Activated B cell treated with CpG ODN at 0.5 μM for 24 hours (primary cell): ENCODE measurements around the gene CCDC54. TPM values are rescaled to one million over a fixed set of nuclear protein-coding genes. Genes with fewer than 3 reads are reported as not detected.

Experiments
- ATAC-seq: fragments of 200-7000 bp; cut with Tn5 transposase; one replicate; pipeline ENCODE4 v1.10.0; 2021; ENCODE audit warnings: low read depth, mild to moderate bottlenecking, moderate library complexity
- CTCF ChIA-PET: fragments of 350-600 bp; sonication (Branson Sonifier 250); formaldehyde crosslinking; loops from one replicate; lab custom pipeline; 2021; ENCODE audit warnings: antibody characterized with exemption; lab: Charles Lee
- POLR2A ChIA-PET: fragments of 350-600 bp; sonication (Branson Sonifier 250); formaldehyde crosslinking; loops from one replicate; lab custom pipeline; 2021; ENCODE audit warnings: antibody characterized with exemption; lab: Charles Lee
- DNase-seq: peaks from one replicate; pipeline ENCODE4 v3.0.0; 2022
- H3K27ac Mint-ChIP-seq: one replicate; pipeline ENCODE4 v1.8.0; 2020; ENCODE audit warnings: mixed read lengths
- H3K27me3 Mint-ChIP-seq: one replicate; pipeline ENCODE4 v1.8.0; 2021; ENCODE audit warnings: mixed read lengths
- H3K36me3 Mint-ChIP-seq: one replicate; pipeline ENCODE4 v1.8.0; 2021; ENCODE audit warnings: low read depth, mixed read lengths
- H3K4me1 Mint-ChIP-seq: one replicate; pipeline ENCODE4 v1.8.0; 2021; ENCODE audit warnings: mixed read lengths
- H3K4me3 Mint-ChIP-seq: one replicate; pipeline ENCODE4 v1.8.0; 2020; ENCODE audit warnings: mild to moderate bottlenecking, mixed read lengths
- H3K9me3 Mint-ChIP-seq: one replicate; pipeline ENCODE4 v1.8.0; 2020; ENCODE audit warnings: mixed read lengths
- CTCF ChIP-seq: fragments of 200-600 bp; IDR thresholded peaks from one replicate; pipeline ENCODE4 v1.8.0; 2022; ENCODE audit warnings: antibody characterized with exemption, mild to moderate bottlenecking
- intact Hi-C: fragments of 100-400 bp; cut with micrococcal nuclease; formaldehyde crosslinking; loops from one replicate; pipeline ENCODE4 v1.15.1; 2024
- total RNA-seq: library from RNA; stranded (reverse); gene quantifications from 2 replicates; pipeline ENCODE4 v1.2.3, GENCODE V29; 2022

The CCDC54 gene
- total RNA-seq, 1 donor from 2014 or later: not detected

GRCh38 chr3:107384428-107384827 lies 7.2 kb downstream of the CCDC54 start:
- H3K9me3 Mint-ChIP-seq: no peaks in the 10 kb centered on the region
- H3K36me3 Mint-ChIP-seq: no peaks in the 10 kb centered on the region
- H3K4me3 Mint-ChIP-seq: no peak overlapping the region
- ATAC-seq: no peak
- no peaks in the 10 kb centered on the region for H3K4me1 Mint-ChIP-seq
- no peak overlapping the region for H3K27ac Mint-ChIP-seq
- intact Hi-C loops: no loop called here
- peaks cover 2% of the 10 kb centered on the region for H3K27me3 Mint-ChIP-seq
- TF ChIP-seq CTCF: no peak
- ChIA-PET CTCF (no interaction called here), POLR2A (no interaction called here)
- DNase-seq: no peak

- Mint-ChIP-seq H3K27ac (no peak overlapping the region), H3K4me3 (no peak overlapping the region), H3K4me1 (no peaks in the 10 kb centered on the region), H3K27me3 (peaks cover 2% of the 10 kb centered on the region), H3K36me3 (no peaks in the 10 kb centered on the region), H3K9me3 (no peaks in the 10 kb centered on the region)
- no peak for DNase-seq
- CTCF ChIA-PET: no interaction called here
- POLR2A ChIA-PET: no interaction called here
- intact Hi-C loops: no loop called here
- TF ChIP-seq CTCF: no peak
- ATAC-seq: no peak
Measured at GRCh38 chr3:107384907-107385306, 7.7 kb downstream of the CCDC54 start.

GRCh38 chr3:107387555-107387954 lies 10.3 kb downstream of the CCDC54 start:
- POLR2A ChIA-PET: no interaction called here
- Mint-ChIP-seq H3K27me3 (no peaks in the 10 kb centered on the region), H3K36me3 (no peaks in the 10 kb centered on the region), H3K9me3 (no peaks in the 10 kb centered on the region), H3K4me1 (no peaks in the 10 kb centered on the region), H3K27ac (no peak overlapping the region), H3K4me3 (no peak overlapping the region)
- DNase-seq: no peak
- CTCF ChIA-PET: no interaction called here
- no peak for ATAC-seq
- intact Hi-C loops: no loop called here
- TF ChIP-seq CTCF: no peak

- no peak overlapping the region for H3K4me3 Mint-ChIP-seq
- ATAC-seq: no peak
- no peaks in the 10 kb centered on the region for H3K27me3 Mint-ChIP-seq
- CTCF ChIA-PET: no interaction called here
- no peak overlapping the region for H3K27ac Mint-ChIP-seq
- H3K4me1 Mint-ChIP-seq: peaks cover 7% of the 10 kb centered on the region
- H3K36me3 Mint-ChIP-seq: no peaks in the 10 kb centered on the region
- no peak for DNase-seq
- TF ChIP-seq CTCF: no peak
- POLR2A ChIA-PET: no interaction called here
- no peaks in the 10 kb centered on the region for H3K9me3 Mint-ChIP-seq
- intact Hi-C loops: no loop called here
Measured at GRCh38 chr3:107392549-107393165, 15.4 kb downstream of the CCDC54 start.

- Mint-ChIP-seq H3K27ac (no peak overlapping the region), H3K36me3 (no peaks in the 10 kb centered on the region), H3K9me3 (no peaks in the 10 kb centered on the region), H3K4me3 (no peak overlapping the region), H3K27me3 (no peaks in the 10 kb centered on the region), H3K4me1 (peaks cover 7% of the 10 kb centered on the region)
- DNase-seq (no peak), ATAC-seq (no peak)
- CTCF ChIA-PET: no interaction called here
- intact Hi-C loops: no loop called here
- no peak for TF ChIP-seq CTCF
- POLR2A ChIA-PET: no interaction called here
Measured at GRCh38 chr3:107394502-107394901, 17.3 kb downstream of the CCDC54 start.
